Measurements from ENCODE around the gene KRTAP19-1.

GRCh38 chr21:30486180-30486579, 6.0 kb upstream of the KRTAP19-1 start:
- TF ChIP-seq ZNF558 (tag by site-specific recombination; IDR thresholded peaks at IDR 0.05) (no peak), CTCF (tag by site-specific recombination; IDR thresholded peaks at IDR 0.05) (no peak)

Data from HEK293 (cell line).